ENCODE data around the gene KIRREL3.

KIRREL3 gene

DNA sequence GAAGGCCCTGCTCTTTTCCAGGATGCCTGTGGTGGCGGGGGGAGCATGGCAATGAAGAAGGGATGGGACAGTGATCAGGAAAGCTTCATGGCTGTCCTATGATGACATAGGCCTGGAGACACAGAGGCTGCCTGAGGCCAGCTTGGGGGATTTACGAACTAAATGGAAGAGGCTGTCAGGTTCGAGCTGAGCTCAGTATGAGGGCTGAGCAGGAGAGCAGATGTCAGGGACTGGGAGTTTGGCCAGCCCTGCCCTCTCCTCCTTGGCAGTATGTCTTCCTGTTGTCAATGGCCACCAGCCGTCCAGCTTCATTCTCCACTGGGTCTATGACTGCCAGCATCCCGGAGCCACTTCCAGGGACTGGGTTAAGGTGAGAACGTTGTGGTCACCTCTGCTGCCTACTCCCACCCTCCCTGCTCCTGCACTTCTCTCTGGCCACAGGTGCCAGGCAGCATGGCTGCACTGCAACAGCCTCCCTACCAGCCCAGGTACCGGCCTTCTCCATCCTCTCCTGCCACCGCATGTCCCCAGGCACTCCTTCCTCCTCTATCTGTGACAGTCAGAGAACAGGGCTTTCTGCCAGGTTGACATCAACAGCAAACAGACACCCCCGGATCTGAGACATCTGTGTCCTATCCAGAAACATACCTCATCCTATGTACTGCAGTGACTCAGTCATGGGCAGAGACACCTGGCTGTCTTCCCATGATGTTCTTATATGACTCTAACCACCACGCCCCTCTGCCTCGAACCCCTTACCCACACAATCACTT is 75.1 kb downstream of the KIRREL3 start:
- no peak overlapping the region for H3K27ac ChIP-seq
- TF ChIP-seq CTCF (conservative IDR thresholded peaks at IDR 0.05): no peak

DNA sequence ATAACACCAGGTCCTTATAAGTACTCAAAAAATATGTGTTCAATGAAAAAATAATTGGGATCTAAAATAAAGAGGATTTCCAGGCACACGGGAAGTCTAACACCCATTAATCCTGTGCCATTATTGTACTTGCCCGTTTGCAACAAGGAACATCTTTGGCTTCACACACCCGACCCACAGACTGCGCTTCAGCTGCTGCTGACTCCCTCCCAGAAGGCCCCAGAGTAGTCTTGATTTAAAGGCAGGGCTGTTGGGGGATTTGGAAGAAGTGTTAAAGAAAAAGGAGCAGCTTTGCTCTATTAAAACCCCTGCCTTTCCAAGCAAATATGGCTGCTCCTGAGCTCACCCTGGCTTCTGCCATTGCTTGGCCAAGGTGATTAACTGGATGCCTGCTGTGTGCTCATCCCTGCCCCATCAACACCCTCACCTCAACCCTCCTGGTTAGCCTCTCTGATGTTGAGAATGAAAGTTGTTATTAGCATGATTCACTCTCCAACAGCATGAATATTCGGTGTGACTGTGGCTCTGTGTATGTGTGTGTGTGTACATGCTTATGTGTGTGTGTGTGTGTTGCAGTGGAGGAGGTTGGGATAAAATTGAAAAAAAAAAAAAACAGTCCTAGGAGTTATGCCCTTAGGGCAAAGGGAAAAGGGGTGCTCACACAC is 76.1 kb downstream of the KIRREL3 start:
- no peak overlapping the region for H3K27ac ChIP-seq
- no peak for TF ChIP-seq CTCF (conservative IDR thresholded peaks at IDR 0.05)

- H3K27ac ChIP-seq: no peak overlapping the region
These were observed 79.7 kb downstream of the KIRREL3 start for GRCh38 chr11:126920833-126921232.

DNA sequence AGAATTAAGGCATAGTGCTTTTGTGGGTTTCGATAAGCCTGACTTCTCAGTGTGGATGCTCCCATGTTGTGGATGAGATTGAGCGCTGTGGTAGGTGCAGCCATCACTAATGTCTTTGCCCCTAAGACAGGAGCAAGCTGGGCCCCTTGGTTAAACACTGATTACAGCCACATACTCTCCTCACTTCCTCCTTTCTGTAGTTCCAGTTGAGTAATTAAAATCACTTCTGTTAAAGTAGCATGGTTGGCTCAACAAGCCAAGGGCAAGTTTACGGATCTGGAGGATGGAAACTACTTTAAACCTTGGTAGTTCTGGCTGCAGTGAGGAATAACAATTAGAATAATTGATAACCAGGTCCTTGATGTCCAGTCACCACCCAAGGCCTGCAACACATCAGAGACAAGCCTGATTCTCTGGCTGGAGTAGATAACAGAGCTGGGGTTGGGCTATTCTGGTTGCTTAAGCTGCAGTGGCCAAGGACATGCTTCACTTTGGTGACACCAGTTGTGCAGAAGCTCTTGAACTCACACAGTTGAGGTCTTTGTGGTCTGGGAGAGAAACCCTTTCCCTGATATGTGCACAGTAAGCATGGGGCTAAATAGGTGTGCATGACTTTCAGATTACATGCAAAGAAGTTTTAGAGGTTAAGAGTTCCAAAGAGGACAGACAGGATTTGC is 81.3 kb downstream of the KIRREL3 start:
- TF ChIP-seq CTCF (conservative IDR thresholded peaks at IDR 0.05): no peak
- no peak overlapping the region for H3K27ac ChIP-seq

More at GRCh38 chr11:126920833-126921232, 79.7 kb downstream of the KIRREL3 start:
- no peak for TF ChIP-seq CTCF (conservative IDR thresholded peaks at IDR 0.05)

DNA sequence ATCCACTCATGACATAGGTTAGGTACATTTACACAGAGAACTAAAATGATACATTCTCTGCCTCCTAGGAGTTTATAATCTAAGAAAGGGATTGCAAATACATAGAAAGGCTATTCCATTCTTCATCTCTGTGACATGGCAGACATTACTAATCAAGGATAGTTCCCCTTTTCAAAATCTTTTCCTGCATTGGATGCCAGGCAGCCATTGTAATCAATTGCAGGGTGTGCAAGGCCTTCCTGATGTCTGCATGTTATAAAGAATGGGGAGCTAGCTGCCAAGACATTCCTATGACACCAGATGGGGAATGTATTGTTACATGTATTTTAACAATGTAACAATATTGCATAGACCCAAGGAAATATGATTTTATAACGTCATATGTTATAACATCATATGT is 82.0 kb downstream of the KIRREL3 start:
- no peak for TF ChIP-seq CTCF (conservative IDR thresholded peaks at IDR 0.05)
- no peak overlapping the region for H3K27ac ChIP-seq

- TF ChIP-seq CTCF (conservative IDR thresholded peaks at IDR 0.05): no peak
- no peak overlapping the region for H3K27ac ChIP-seq
These were observed 82.9 kb downstream of the KIRREL3 start for GRCh38 chr11:126917531-126918204.

DNA sequence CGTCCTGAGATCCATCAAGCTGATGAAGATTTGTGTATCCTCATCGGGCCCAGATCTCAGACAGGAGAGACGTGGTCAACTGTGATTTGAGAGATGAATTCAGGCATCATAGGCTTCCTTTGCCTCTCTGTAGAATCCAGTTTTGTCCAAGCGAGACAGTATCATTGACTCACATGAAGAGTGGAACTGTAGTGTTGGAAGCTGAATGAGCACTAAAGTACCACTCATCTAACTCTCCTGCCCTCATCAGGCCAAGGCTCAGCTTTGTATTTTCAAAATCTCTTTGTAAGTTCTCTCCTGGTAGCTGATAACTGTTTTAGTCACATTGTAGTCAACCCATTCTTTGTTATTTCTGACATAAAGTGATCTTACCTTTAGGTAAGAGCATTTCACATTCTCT is 85.1 kb downstream of the KIRREL3 start:
- H3K27ac ChIP-seq: no peak overlapping the region
- TF ChIP-seq CTCF (conservative IDR thresholded peaks at IDR 0.05): no peak
